ENCODE data around the gene TBXA2R.
"Not testable (repeated sequence)": the region's sequence is repeated elsewhere in the genome, so short reads cannot be mapped to it uniquely, and the experiment has no call there.

TBXA2R gene

DNA sequence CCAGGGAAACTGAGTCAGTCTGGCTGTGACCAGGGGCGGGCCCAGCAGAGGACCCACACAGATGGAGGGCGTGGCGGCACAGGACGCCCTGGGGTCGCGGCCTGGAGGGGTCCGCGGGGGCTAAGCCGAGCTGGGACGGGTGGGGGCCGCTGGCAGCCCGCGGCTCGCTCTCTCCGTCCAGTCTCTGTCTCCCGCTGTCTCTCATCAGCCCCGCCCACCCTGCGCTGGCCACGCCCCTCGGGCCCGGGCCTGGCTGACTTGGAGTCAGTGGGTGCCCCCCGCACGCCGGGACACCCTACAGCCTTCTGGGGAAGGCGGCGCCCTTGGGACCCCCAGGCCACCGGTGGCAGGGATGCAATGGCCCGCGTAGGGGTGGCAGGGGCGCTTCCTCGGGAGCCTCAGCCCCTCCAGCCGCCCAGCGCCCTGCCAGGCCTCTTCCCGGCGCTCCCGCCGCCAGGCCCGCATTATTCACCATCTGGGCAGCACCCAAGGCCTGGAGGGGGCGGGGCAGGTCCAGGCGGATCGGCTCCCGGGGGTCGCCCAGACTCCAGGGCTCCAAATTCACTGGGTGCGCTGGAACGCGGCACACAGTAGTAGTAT is at the start of gene TBXA2R:
TBXA2R (minus strand) TSS at position 186 of the 600 bp plus-strand sequence. CDS start 6,241 bp downstream, outside the sequence.
- peak; percentile 43 to 64 for DNase-seq (ENCODE audit: low read depth in 2 of 2)

- DNase-seq (ENCODE audit: low read depth in 2 of 2): no peak
These were observed 49.5 kb upstream of the TBXA2R start for GRCh38 chr19:3656073-3656746.

GRCh38 chr19:3655402-3656072 is 48.9 kb upstream of the TBXA2R start:
- DNase-seq (ENCODE audit: low read depth in 2 of 2): no peak

DNA sequence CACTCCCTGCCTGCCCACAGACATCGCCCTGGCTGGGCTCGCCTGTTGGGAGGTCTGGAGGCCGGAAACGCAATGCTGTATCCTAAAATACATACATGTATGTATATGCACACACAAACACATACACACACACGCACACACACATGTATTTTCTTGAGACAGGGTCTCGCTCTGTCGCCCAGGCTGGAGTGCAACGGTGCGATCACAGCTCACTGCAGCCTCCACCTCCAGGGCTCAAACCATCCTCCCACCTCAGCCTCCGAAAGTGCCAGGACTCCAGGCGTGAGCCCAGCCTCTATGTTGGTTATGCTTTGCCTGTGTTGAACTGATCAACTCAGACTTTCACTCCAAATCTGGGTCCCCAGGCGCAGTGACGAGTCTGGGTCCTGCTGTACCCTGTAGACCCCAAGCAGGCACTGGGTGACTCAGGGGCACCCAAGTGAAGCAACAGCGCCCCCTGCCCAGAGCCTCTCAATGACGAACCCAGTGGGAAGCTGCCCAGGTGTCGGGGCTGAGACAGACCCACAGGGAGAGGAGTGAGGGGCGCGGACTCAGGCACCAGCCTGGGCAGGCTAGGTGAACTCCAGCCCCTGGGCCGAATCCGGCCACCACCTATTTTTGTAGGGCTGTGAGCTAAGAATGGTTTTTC is 47.3 kb upstream of the TBXA2R start:
- no peak for DNase-seq (ENCODE audit: low read depth in 2 of 2)

DNA sequence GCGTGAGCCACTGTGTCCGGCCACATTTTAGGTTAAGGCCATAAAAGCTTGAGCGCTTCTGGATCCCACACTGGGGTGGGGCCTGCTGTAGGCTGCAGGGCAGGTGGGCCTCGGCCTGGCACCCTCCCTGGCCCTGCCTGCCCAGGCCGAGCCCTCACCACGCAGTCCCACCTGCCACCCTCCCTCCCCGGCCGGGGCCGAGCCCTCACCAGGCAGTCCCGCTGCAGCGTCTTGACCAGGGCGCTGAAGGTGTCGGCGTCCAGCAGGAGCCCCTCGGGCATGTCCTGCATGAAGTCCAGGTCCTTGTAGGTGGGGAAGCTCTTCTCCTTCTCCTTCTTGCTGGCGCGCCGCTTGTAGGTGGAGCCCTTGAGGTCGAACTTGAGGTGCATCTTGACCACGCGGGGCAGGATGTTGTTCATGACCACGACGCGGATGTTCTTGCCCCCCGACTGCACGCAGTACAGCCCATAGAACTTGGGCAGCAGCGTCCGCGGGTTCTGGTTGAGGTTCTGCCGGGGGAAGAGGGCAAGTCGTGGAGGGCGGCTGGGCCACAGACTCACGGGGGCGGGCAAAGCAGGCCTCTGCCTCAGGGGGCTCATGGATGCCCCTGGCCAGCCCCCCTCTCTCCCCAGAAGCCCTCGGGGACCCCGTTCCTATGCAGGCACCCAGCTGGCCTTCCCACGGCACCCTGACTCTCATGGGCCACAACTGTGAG is 46.6 kb upstream of the TBXA2R start:
- DNase-seq (ENCODE audit: low read depth in 2 of 2): no peak

DNA sequence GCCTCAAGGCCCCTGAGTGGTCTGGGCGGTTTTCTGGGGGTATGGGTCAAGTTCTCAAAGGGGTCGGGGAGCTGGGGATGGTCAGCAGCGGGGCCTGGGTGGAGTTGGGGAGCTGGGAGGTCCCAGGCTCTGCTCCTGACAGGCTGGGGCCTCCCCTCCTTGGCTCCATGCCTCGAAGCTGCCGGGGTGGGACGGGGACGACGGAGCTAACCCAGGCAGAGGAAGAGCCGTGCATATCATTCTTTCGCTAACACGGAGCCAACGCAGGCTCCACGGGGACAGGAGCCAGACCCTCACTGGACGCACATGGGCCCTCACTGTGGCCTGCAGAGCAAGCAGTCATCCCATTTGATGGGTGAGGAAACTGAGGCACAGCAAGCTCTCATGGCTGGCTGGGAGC is 45.7 kb upstream of the TBXA2R start:
- DNase-seq (ENCODE audit: low read depth in 2 of 2): no peak

GRCh38 chr19:3651684-3652083 is 45.0 kb upstream of the TBXA2R start:
- DNase-seq (ENCODE audit: low read depth in 2 of 2): no peak

GRCh38 chr19:3649888-3650287 is 43.2 kb upstream of the TBXA2R start:
- no peak for DNase-seq (ENCODE audit: low read depth in 2 of 2)

- no peak for DNase-seq (ENCODE audit: low read depth in 2 of 2)
These were observed 41.6 kb upstream of the TBXA2R start for GRCh38 chr19:3648037-3648905.

DNA sequence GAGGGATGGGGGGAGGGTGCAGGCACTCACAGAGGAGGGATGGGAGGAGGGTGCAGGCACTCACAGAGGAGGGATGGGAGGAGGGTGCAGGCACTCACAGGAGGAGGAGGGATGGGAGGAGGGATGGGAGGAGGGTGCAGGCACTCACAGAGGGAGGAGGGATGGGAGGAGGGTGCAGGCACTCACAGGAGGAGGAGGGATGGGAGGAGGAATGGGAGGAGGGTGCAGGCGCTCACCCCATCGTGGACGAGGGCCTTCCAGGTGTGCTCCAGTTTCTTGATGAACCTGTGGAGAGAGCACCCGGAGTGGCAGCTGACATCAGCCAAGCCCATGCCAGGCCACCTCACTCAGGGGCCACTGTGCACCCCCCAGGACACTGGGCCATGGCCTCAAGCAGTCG is 40.4 kb upstream of the TBXA2R start:
- DNase-seq (ENCODE audit: low read depth in 2 of 2): not testable (repeated sequence)

GRCh38 chr19:3646336-3647092 is 39.8 kb upstream of the TBXA2R start:
- no peak for DNase-seq (ENCODE audit: low read depth in 2 of 2)

DNA sequence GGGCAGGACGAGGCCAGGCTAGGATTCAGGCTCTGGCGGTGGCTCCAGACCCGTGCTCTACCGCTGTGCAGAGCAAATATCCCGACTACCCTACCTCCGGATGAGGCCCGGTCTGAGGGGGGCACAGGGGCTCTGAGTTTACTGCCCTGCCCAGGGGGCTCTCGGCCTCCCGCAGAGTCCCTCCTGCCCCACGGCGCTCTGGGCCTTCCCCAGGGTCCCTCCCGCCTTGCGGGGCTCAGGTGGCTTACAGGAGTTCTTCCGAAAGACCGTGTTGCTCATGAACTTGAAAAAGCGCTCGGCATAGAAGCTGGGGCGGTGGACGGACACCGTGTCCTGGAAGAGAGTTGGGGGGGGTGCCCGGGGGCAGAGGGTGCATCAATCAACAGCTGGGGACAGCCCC is 39.1 kb upstream of the TBXA2R start:
- DNase-seq (ENCODE audit: low read depth in 2 of 2): no peak

GRCh38 chr19:3645067-3645396 is 38.4 kb upstream of the TBXA2R start:
- DNase-seq (ENCODE audit: low read depth in 2 of 2): no peak

- DNase-seq (ENCODE audit: low read depth in 2 of 2): no peak
These were observed 37.8 kb upstream of the TBXA2R start for GRCh38 chr19:3644351-3645066.

- no peak for DNase-seq (ENCODE audit: low read depth in 2 of 2)
These were observed 37.1 kb upstream of the TBXA2R start for GRCh38 chr19:3643674-3644313.

DNA sequence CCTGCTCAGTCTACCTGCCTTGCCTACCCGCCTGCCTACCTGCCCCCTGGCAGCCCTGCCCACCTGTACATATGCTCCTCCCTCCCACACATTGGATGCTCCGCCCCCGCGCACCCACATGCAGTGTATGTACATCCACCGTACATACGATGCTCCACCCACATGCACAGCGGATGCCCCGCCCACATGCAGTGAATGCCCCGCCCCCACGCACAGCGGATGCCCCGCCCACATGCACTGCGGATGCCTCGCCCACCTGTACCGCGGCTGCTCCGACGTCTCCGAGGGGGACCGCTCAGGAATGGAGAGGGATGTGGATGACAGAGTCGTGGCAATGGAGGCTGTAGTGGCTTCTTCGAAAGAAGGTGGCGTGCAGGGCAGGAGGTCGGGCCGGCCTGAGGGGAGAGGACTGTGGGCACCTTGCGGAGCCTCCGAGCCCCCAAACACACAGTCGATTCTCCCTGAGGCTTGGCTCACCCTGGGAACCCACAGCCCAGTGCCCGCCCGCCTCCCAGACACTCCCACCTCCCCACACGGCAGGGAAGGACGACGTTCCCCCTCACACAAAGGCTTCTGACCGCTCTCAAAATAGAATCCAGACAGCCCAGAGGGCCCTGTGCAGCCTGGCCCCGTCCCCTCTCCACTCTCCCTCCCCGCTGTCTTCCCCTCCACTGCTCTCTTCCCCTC is 36.5 kb upstream of the TBXA2R start:
- DNase-seq (ENCODE audit: low read depth in 2 of 2): no peak

- DNase-seq (ENCODE audit: low read depth in 2 of 2): no peak
These were observed 35.6 kb upstream of the TBXA2R start for GRCh38 chr19:3642296-3642695.

DNA sequence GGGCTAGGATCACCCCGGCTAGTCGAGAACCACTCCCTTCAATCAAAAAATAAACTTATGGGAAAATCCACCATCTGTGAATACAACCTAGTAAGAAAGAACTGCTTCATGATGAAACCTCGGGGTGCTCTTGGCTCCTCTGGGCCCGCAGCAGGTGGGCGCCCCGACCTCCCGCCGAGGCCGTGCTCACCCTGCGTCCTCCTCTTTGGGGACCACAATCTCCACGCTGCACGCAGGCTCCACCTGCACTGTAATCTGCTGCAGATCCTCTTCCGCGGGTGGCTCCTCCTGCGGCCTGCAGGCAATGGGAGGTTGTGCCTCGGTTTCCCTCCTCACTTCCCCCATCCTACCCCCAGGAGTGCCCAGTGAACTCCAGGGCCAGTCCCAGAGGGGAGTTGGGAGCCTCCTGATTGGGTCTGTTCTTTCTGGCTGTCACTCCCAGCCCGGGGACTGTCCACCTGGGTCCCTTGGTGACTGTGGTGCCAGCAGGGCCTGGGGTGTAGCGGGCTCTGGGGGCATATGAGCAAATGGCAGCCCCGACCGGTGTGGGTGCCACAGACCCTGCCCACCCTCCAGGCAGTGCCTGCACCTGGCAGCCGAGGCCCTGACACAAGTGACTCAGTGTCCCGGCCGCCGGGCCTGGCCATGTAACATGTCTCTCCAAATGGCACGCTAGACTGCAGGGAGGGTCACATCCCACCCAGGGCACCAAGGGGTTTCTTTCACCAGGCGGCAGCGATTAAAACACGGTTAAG is 35.0 kb upstream of the TBXA2R start:
- DNase-seq (ENCODE audit: low read depth in 2 of 2): no peak

Data from stimulated activated CD4-positive, alpha-beta T cell treated with anti-CD3 and anti-CD28 coated beads, Interleukin-1b, Interleukin-23, amount 100 ng/mL, for 4 hours (primary cell).